Activated B cell treated with CpG ODN at 0.5 μM for 24 hours (primary cell): ENCODE data around the gene TSR2. TPM values are rescaled to one million over a fixed set of nuclear protein-coding genes. Genes with fewer than 3 reads are reported as not detected.

ENCODE experiments used
- ATAC-seq: fragments of 200-7000 bp; cut with Tn5 transposase; one replicate; pipeline ENCODE4 v1.10.0; 2021; ENCODE audit warnings: low read depth, mild to moderate bottlenecking, moderate library complexity
- CTCF ChIA-PET: fragments of 350-600 bp; sonication (Branson Sonifier 250); formaldehyde crosslinking; loops from one replicate; lab custom pipeline; 2021; ENCODE audit warnings: antibody characterized with exemption; lab: Charles Lee
- POLR2A ChIA-PET: fragments of 350-600 bp; sonication (Branson Sonifier 250); formaldehyde crosslinking; loops from one replicate; lab custom pipeline; 2021; ENCODE audit warnings: antibody characterized with exemption; lab: Charles Lee
- DNase-seq: peaks from one replicate; pipeline ENCODE4 v3.0.0; 2022
- H3K27ac Mint-ChIP-seq: one replicate; pipeline ENCODE4 v1.8.0; 2020; ENCODE audit warnings: mixed read lengths
- H3K27me3 Mint-ChIP-seq: one replicate; pipeline ENCODE4 v1.8.0; 2021; ENCODE audit warnings: mixed read lengths
- H3K36me3 Mint-ChIP-seq: one replicate; pipeline ENCODE4 v1.8.0; 2021; ENCODE audit warnings: low read depth, mixed read lengths
- H3K4me1 Mint-ChIP-seq: one replicate; pipeline ENCODE4 v1.8.0; 2021; ENCODE audit warnings: mixed read lengths
- H3K4me3 Mint-ChIP-seq: one replicate; pipeline ENCODE4 v1.8.0; 2020; ENCODE audit warnings: mild to moderate bottlenecking, mixed read lengths
- H3K9me3 Mint-ChIP-seq: one replicate; pipeline ENCODE4 v1.8.0; 2020; ENCODE audit warnings: mixed read lengths
- intact Hi-C: fragments of 100-400 bp; cut with micrococcal nuclease; formaldehyde crosslinking; loops from one replicate; pipeline ENCODE4 v1.15.1; 2024
- total RNA-seq: library from RNA; stranded (reverse); gene quantifications from 2 replicates; pipeline ENCODE4 v1.2.3, GENCODE V29; 2022
- TF ChIP-seq, protein P1 (sequence below): fragments of 200-600 bp; IDR thresholded peaks from one replicate; pipeline ENCODE4 v1.8.0; 2022; ENCODE audit warnings: antibody characterized with exemption, mild to moderate bottlenecking

The TSR2 gene
- total RNA-seq, 1 donor from 2014 or later = 35.9 TPM

DNA sequence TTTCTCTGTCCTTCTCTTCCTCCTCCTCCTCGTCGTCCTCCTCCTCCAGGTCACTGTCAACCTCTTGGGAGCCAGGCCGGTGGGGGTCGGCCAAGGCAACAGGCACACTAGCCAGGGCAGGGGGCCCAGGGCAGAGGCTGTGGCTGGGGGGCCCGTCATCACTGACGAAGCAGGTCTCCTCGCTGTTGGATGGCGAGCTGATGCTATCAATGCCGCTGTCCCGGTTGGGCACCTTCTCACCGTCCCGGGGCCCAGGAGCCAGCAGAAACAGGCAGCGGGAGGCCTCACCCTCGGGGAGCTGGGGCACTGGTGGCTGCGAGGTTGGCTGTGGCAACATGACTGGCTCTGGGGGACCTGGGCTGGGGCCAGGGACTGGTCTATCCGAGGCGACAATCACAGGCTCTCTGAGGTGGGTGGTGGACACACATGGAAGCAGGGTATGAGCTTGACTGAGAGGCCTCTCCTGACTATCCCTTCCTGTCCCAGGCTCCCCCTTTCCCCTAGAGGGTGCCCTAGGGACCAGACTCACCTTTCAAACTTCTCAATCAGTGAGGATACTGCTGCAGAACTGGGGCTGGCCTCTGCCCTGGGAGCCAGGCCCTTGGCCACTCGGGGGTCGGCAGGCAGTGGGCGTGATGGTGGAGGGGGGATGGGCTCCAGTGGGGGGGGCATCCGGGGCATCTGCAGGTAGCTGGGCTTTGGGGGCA lies 30.0 kb downstream of the TSR2 start:
- CTCF ChIA-PET = no interaction called here
- Mint-ChIP-seq H3K4me3 (no peak overlapping the region), H3K4me1 (no peaks in the 10 kb centered on the region), H3K27ac (no peak overlapping the region), H3K36me3 (no peaks in the 10 kb centered on the region), H3K9me3 (no peaks in the 10 kb centered on the region), H3K27me3 (no peaks in the 10 kb centered on the region)
- TF ChIP-seq, protein P1, sequence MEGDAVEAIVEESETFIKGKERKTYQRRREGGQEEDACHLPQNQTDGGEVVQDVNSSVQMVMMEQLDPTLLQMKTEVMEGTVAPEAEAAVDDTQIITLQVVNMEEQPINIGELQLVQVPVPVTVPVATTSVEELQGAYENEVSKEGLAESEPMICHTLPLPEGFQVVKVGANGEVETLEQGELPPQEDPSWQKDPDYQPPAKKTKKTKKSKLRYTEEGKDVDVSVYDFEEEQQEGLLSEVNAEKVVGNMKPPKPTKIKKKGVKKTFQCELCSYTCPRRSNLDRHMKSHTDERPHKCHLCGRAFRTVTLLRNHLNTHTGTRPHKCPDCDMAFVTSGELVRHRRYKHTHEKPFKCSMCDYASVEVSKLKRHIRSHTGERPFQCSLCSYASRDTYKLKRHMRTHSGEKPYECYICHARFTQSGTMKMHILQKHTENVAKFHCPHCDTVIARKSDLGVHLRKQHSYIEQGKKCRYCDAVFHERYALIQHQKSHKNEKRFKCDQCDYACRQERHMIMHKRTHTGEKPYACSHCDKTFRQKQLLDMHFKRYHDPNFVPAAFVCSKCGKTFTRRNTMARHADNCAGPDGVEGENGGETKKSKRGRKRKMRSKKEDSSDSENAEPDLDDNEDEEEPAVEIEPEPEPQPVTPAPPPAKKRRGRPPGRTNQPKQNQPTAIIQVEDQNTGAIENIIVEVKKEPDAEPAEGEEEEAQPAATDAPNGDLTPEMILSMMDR = no peak
- intact Hi-C loops = no loop called here
- ATAC-seq (no peak), DNase-seq (no peak)
- POLR2A ChIA-PET = no interaction called here

- ChIA-PET POLR2A (no interaction called here), CTCF (no interaction called here)
- DNase-seq (no peak), ATAC-seq (no peak)
- intact Hi-C loops = no loop called here
- Mint-ChIP-seq H3K27ac (no peak overlapping the region), H3K27me3 (no peaks in the 10 kb centered on the region), H3K36me3 (no peaks in the 10 kb centered on the region), H3K9me3 (no peaks in the 10 kb centered on the region), H3K4me1 (peaks cover under 1% of the 10 kb centered on the region), H3K4me3 (no peak overlapping the region)
- TF ChIP-seq, protein P1 = no peak
Observed at GRCh38 chrX:54473993-54474859, 34.0 kb downstream of the TSR2 start.

DNA sequence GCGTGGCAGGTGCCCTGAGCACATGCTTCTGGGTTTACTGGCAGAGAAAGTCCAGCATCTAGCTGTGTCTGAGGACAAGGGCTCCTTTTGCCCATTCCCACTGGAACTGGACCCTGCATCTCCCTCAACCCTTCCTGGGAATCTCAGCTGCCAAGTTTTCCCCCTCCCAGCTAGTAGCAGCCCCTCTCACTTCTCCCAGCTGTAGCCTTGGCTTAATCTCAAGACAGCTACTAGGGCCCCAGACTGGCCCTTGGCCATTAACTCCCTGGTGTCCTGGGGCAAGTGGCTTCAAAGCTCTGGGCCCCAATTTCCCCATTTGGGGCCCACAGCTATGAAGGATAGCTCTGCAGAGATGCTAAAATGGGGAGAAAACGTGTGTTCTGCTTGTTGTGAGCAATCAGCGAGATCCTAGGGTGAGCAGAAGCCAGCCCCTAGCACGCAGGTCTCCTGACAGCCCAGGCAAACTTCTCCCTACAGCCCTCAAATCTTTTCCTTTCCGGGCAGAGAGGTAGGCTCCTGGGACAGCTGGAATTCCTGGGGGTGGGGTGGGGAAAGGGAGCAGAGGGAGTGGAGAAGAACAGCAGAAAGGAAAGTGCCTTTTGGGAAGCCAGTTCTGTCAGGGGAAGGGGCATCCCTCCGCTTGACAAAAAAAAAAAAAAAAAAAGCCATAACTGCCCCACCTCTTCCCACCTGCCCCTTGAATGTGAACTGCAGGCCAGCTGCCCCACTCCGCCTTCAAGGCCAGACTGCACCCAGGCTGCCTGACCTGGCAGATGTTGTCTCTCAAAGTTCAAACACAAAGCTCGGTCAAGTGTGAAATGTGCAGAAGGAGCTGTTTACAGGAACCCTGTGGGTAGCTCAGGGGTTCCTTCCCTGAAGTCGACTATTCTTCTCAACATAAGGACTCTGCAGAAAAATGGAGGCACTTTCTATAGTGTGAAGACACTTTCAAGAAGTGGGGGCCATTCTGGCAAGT lies 39.2 kb downstream of the TSR2 start:
- no peak for ATAC-seq
- Mint-ChIP-seq H3K36me3 (no peaks in the 10 kb centered on the region), H3K27me3 (no peaks in the 10 kb centered on the region), H3K9me3 (no peaks in the 10 kb centered on the region), H3K4me1 (peaks cover 7% of the 10 kb centered on the region), H3K27ac (no peak overlapping the region), H3K4me3 (no peak overlapping the region)
- TF ChIP-seq, protein P1 = no peak
- intact Hi-C loops = no loop called here
- no peak for DNase-seq
- ChIA-PET CTCF (no interaction called here), POLR2A (no interaction called here)

GRCh38 chrX:54482839-54483593 lies 42.8 kb downstream of the TSR2 start:
- intact Hi-C loops = no loop called here
- ATAC-seq (no peak), DNase-seq (no peak)
- no peak overlapping the region for H3K27ac Mint-ChIP-seq
- no peaks in the 10 kb centered on the region for H3K36me3 Mint-ChIP-seq
- CTCF ChIA-PET = no interaction called here
- no peak overlapping the region for H3K4me3 Mint-ChIP-seq
- no peaks in the 10 kb centered on the region for H3K9me3 Mint-ChIP-seq
- POLR2A ChIA-PET = no interaction called here
- TF ChIP-seq, protein P1 = no peak
- peaks cover 7% of the 10 kb centered on the region for H3K4me1 Mint-ChIP-seq
- no peaks in the 10 kb centered on the region for H3K27me3 Mint-ChIP-seq
